ENCODE measurements around the gene GRIK3. TPM values are rescaled to one million over a fixed set of nuclear protein-coding genes. Genes with fewer than 3 reads are reported as not detected.

GRIK3 gene
- total and polyA plus RNA-seq, 12 donors, result 0.09 to 3.1 (median 0.69) TPM

DNA sequence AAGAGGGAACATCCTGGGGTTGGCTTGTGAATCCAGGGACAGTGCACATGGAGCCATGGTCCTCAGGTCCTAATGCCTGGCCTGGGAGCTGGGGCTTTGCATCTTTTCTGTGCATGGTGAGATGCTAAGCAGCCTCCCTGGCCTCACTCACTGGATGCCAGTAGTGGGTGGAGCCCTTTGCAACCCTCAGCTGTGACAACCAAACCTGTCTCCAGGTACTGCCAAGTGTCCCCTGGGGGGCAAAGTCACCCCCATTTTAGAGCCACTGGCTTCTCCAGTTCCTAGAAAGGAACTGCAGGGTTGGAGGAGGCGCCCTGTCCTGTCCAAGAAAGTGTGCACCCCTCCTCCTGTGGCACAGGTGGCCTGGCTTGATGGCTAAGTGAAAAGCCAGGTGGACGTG lies 44.6 kb upstream of the GRIK3 start:
- H3K27me3 ChIP-seq, result no peaks in the 10 kb centered on the region
- no peaks in the 10 kb centered on the region for H3K4me1 ChIP-seq (replicated peaks in 1 of 2)
- TF ChIP-seq, protein P1, sequence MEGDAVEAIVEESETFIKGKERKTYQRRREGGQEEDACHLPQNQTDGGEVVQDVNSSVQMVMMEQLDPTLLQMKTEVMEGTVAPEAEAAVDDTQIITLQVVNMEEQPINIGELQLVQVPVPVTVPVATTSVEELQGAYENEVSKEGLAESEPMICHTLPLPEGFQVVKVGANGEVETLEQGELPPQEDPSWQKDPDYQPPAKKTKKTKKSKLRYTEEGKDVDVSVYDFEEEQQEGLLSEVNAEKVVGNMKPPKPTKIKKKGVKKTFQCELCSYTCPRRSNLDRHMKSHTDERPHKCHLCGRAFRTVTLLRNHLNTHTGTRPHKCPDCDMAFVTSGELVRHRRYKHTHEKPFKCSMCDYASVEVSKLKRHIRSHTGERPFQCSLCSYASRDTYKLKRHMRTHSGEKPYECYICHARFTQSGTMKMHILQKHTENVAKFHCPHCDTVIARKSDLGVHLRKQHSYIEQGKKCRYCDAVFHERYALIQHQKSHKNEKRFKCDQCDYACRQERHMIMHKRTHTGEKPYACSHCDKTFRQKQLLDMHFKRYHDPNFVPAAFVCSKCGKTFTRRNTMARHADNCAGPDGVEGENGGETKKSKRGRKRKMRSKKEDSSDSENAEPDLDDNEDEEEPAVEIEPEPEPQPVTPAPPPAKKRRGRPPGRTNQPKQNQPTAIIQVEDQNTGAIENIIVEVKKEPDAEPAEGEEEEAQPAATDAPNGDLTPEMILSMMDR (IDR thresholded peaks at IDR 0.05), result no peak
- no peak for TF ChIP-seq POLR2A (IDR thresholded peaks at IDR 0.05)
- WGBS, 4 donors, result 57 to 83% (median 79%) methylated on average over 1 to 2 of the region's 2 CpGs
- intact Hi-C loops (cut with DNase I), result no loop called here
- H3K9me3 ChIP-seq (replicated peaks in 1 of 3), result no peaks in the 10 kb centered on the region
- H3K4me3 ChIP-seq, result no peak overlapping the region
- no peak for DNase-seq
- no peaks in the 10 kb centered on the region for H3K36me3 ChIP-seq (replicated peaks in 1 of 2)
- H3K27ac ChIP-seq, result no peak overlapping the region

GRCh38 chr1:37076168-37076567 lies 41.9 kb upstream of the GRIK3 start:
- 62 to 82% (median 70%) methylated on average over 2 of the region's 2 CpGs for WGBS, 4 donors
- TF ChIP-seq POLR2A (IDR thresholded peaks at IDR 0.05), result no peak
- TF ChIP-seq, protein P1 (IDR thresholded peaks at IDR 0.05), result no peak

DNA sequence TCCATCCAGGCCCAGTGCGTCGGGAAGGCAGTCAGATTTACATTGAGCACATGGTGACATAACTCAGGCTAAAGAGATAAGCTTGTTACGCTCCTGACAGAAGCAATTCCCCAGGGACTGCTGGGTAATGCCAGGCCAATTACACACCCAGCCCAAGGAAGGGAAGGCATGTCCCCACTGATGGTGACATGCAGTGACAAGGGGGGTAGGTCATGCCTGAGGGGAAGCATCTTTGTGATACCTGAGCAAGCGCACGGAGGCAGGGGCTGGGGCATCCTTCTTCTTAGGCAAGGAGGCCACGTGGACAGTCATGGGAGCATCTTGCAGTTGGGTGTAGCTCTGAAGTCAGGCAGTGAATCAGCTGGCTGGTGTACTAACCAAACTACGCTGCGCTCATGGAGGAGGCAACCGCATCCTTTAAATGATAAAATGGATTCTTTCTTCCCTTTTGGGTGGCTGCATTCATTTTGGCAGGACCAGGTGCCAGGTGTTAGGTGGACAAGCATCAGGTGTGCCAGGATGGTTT lies 39.6 kb upstream of the GRIK3 start:
- TF ChIP-seq POLR2A (IDR thresholded peaks at IDR 0.05), result no peak
- TF ChIP-seq, protein P1 (IDR thresholded peaks at IDR 0.05), result no peak
- Histone ChIP-seq H3K27ac (no peak overlapping the region), H3K4me3 (no peak overlapping the region), H3K9me3 (replicated peaks in 1 of 3) (no peaks in the 10 kb centered on the region), H3K36me3 (replicated peaks in 1 of 2) (no peaks in the 10 kb centered on the region), H3K27me3 (no peaks in the 10 kb centered on the region), H3K4me1 (replicated peaks in 1 of 2) (no peaks in the 10 kb centered on the region)
- intact Hi-C loops (cut with DNase I), result no loop called here
- DNase-seq, result no peak
- 60 to 80% (median 75%) methylated on average over 9 of the region's 9 CpGs for WGBS, 4 donors

More at GRCh38 chr1:37076168-37076567, 41.9 kb upstream of the GRIK3 start:
- H3K27ac ChIP-seq, result no peak overlapping the region
- no peak overlapping the region for H3K4me3 ChIP-seq
- intact Hi-C loops (cut with DNase I), result no loop called here
- no peaks in the 10 kb centered on the region for H3K27me3 ChIP-seq
- no peaks in the 10 kb centered on the region for H3K9me3 ChIP-seq (replicated peaks in 1 of 3)
- no peaks in the 10 kb centered on the region for H3K36me3 ChIP-seq (replicated peaks in 1 of 2)
- no peak for DNase-seq
- H3K4me1 ChIP-seq (replicated peaks in 1 of 2), result no peaks in the 10 kb centered on the region

DNA sequence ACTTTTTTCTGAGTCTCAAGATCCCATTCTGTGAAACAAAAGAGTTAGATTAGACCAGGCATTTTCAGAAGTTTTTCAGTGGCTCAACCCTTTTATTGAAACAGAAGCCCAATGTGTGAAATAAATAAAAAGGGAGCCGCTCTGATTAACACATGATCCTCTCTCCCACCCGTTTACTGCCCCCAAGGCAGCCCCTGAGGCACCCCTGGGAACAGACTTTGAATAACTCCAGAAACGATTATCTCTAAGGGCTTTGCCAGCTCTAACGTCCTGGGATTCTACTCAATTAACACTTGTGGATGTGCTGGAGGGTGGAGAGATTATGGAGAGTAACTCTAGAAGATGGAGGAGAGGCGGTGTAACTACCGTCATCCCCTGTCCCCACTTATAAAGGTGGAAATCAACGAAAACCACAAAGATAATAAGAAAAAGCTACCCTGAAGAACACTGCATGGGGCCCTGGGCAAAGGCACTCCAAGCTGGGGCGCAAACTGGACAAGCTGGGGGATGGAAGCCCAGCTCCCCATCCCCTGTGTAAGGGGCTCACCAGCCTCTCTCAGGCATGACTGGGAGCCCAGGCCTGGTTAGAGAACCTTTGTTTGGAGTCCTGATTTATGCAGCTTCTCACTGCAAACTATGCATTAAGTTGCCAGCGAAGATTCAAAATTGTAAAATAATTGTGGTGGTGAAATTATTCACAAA lies 39.0 kb upstream of the GRIK3 start:
- DNase-seq, result no peak
- Histone ChIP-seq H3K4me1 (replicated peaks in 1 of 2) (no peaks in the 10 kb centered on the region), H3K4me3 (no peak overlapping the region), H3K9me3 (replicated peaks in 1 of 3) (no peaks in the 10 kb centered on the region), H3K36me3 (replicated peaks in 1 of 2) (no peaks in the 10 kb centered on the region), H3K27ac (no peak overlapping the region), H3K27me3 (no peaks in the 10 kb centered on the region)
- WGBS, 4 donors, result 58 to 70% (median 65%) methylated on average over 8 to 9 of the region's 9 CpGs
- TF ChIP-seq, protein P1 (IDR thresholded peaks at IDR 0.05), result no peak
- no peak for TF ChIP-seq POLR2A (IDR thresholded peaks at IDR 0.05)
- intact Hi-C loops (cut with DNase I), result no loop called here
